Superior temporal gyrus (tissue), 1 donor: ENCODE measurements around the gene RTN4R.

Experiments
- DNase-seq: peaks from one replicate; pipeline ENCODE4 v3.0.0-alpha.2; 2016; ENCODE audit errors: extremely low spot score

Gene RTN4R

GRCh38 chr22:20201837-20202392 is 66.2 kb downstream of the RTN4R start:
- no peak for DNase-seq

DNA sequence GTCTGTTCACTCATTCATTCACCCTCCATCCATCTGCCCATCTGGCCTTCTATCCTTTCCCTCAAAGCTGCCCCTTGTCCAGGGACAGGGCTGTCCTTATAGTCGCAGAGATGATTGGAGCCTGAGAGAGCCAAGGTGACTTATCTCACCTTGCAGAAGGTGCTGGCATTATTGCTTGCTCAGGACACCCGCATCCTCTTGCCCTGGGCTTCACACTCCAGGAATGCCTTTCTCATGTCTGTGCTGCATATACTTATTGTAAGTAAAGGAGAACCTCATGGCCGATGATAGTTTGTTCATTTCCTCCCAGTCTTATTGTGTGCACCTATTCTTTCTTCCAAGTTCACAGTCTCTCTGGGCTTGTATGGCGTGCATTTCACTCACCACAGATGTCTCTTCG is 68.2 kb downstream of the RTN4R start:
- DNase-seq: no peak

DNA sequence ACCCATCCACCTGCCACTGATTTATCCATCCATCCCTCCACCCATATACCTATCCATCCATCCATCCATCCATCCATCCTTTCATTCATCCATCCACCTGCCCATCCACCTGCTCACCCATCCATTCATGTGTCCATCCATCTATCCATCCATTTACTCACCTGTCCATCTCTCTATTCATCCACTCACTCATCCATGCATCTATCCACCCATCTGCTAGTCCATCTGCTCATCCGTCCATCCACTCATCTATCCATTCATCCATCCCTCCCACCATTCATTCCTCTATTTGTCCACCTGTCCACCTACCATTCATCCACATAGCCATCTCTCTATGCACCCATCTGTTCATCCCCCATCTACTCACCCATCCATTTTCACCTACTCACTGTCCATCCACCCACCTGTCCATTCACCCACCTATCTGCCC is 68.7 kb downstream of the RTN4R start:
- no peak for DNase-seq

DNA sequence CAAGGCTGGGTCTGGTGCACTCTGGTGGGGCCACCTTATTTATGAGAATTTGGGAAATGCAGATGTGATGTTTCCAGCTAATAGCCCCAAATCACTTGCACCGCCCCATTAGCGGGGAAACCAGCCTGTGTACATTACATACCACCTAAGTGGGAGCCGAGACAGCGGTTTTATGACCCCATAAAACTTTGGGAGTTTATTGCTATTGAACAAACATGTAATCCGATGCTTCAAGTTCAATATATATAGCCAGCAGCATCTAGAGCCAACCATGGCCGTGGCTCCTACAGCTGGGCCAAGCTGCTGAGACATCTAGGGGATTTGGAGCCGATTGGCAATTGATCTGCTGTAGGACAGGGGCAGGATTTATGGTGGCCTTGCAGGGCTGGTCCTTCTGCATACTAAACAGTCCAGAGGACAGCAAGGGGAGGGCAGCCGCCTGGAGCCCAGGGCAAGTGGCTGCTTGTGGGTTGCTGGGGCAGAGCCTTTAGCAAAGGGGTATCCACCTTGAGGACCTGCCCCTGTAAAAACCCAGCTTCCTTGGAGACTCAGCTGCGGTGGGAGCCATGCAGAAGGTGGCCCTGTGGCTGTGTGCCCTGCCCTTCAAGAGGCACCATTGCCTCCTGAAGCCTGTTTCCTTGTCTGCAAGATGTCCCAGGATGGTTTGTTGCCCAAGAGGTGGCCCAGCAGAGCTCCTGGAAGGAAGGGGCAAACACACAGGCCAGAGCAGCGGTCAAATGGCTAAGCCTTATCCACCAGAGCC is 69.4 kb downstream of the RTN4R start:
- no peak for DNase-seq

- DNase-seq: no peak
Observed at GRCh38 chr22:20197407-20198030, 70.6 kb downstream of the RTN4R start.

GRCh38 chr22:20196094-20196842 is 71.8 kb downstream of the RTN4R start:
- no peak for DNase-seq

GRCh38 chr22:20194681-20195593 is 73.2 kb downstream of the RTN4R start:
- DNase-seq: no peak

GRCh38 chr22:20193761-20194494 is 74.2 kb downstream of the RTN4R start:
- DNase-seq: no peak

DNA sequence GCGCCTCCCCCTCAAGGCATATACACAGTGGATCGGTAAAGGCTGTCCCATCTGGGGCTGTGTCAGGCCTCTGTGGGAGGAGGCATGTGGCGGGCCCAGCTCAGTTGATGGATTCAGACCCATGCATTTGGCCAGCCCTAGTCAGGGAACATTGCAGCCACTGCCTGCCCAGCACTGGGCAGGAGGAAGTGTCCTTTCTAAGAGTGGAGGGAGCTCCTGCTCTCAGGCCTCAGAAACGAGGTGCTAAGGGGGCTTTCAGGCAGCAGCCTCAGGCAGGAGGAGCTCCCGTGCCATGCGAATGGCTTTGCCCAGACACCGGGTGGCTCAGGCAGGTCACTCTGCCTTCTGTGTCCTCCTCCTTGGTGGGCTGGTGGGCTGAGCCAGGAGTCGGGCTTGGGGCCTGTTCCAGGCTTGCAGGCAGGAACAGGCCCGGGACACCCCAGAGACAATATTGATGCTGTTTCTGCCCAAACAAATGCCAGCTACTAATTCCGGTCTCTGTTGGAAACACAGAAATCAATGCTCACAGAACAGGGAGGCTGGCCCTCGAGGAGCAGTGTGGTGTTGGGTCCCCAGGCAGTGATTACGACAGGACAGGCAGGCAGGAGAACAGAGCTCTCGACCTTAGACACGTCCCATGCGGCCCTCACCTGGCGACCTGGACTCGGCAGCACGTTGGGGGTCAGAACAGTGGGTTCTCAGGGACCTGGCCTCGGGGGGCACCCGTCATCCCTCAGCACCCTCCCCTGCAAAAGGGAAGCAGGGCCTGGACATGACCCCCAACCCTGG is 75.0 kb downstream of the RTN4R start:
- DNase-seq: no peak

DNA sequence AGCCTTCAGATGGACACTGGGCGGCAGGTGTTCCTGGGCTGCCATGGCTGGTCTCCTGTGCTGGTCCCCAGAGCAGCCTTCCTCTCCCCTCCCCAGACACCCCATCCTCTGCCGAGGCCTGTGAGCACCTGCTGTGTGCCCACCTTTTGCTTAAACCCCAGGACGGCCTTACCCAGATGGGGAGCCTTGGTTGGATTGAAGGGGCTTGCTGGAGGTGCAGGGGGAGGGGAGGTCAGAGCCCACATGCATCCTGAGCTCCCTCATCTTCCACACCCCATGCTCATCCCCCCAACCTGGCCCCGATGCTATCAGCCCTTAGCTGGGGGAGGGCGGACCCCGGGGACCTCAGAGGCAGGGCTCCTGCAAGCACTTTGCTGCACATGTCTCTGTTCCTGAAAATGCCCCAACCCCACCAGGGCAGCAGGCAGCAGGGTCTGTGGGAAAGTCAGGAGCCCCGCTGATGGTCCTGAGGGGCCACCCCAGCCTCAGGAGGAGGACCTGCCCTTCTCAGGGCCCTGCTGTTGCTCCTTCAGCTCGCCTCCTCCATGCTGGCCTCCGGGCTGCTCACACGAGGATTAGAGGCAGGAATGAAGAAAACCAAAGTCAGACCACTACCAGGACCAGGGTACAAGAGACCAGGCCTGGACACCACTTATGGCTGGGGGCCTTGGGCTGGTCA is 75.7 kb downstream of the RTN4R start:
- DNase-seq: no peak

- DNase-seq: no peak
Observed at GRCh38 chr22:20191803-20192202, 76.3 kb downstream of the RTN4R start.
